Activated CD8-positive, alpha-beta memory T cell treated with anti-CD3 and anti-CD28 coated beads, Interleukin-2, amount 10 ng/mL, durations not matched to agents 7 days and 5 days (primary cell): ENCODE results near the gene GRIN1. TPM values are rescaled to one million over a fixed set of nuclear protein-coding genes. Genes with fewer than 3 reads are reported as not detected.
A peak's percentile ranks its signal among the peaks of the same experiment; 100 is the strongest.
"Not testable (repeated sequence)": the region's sequence is repeated elsewhere in the genome, so short reads cannot be mapped to it uniquely, and the experiment has no call there.

Experiments
- ATAC-seq: fragments of 150-1000 bp; cut with Tn5 transposase; one replicate; pipeline ENCODE4 v1.10.0; 2021; ENCODE audit warnings: moderate library complexity
- CTCF ChIA-PET: fragments of 350-600 bp; sonication (Branson Sonifier 250); formaldehyde crosslinking; loops from one replicate; lab custom pipeline; 2021; ENCODE audit warnings: antibody characterized with exemption; lab: Charles Lee
- DNase-seq: peaks from one replicate; pipeline ENCODE4 v3.0.0-alpha.2; 2020
- H3K27ac Mint-ChIP-seq: one replicate; pipeline ENCODE4 v1.8.0; 2021; ENCODE audit warnings: mild to moderate bottlenecking, mixed read lengths
- H3K27me3 Mint-ChIP-seq: one replicate; pipeline ENCODE4 v1.8.0; 2021; ENCODE audit warnings: mixed read lengths
- H3K36me3 Mint-ChIP-seq: one replicate; pipeline ENCODE4 v1.8.0; 2021; ENCODE audit warnings: mild to moderate bottlenecking, mixed read lengths
- H3K4me1 Mint-ChIP-seq: one replicate; pipeline ENCODE4 v1.8.0; 2021; ENCODE audit warnings: mixed read lengths
- H3K4me3 Mint-ChIP-seq: one replicate; pipeline ENCODE4 v1.8.0; 2021; ENCODE audit warnings: mild to moderate bottlenecking, moderate library complexity, mixed read lengths
- H3K9me3 Mint-ChIP-seq: one replicate; pipeline ENCODE4 v1.8.0; 2022; ENCODE audit warnings: low read depth, mixed read lengths
- total RNA-seq, 2 experiments: library from RNA; stranded (reverse); gene quantifications; one replicate each; pipeline ENCODE4 v1.2.3, GENCODE V29; 2021

Gene GRIN1
- total RNA-seq, 2 experiments from 2014 or later: not detected

GRCh38 chr9:137115394-137116026, 23.4 kb upstream of the GRIN1 start:
- ATAC-seq (no peak), DNase-seq (no peak)
- Mint-ChIP-seq H3K27ac (no peak overlapping the region), H3K4me3 (no peak overlapping the region), H3K9me3 (no peaks in the 10 kb centered on the region), H3K36me3 (peaks cover 2% of the 10 kb centered on the region), H3K27me3 (no peaks in the 10 kb centered on the region), H3K4me1 (peaks cover 10% of the 10 kb centered on the region)
- CTCF ChIA-PET: interaction anchor here (0.8 to 10.6 kb wide), 12 partner anchors 11 to 122 kb away, joined by 3 to 91 read pairs (median 4); partner anchors contain the start of genes CYSRT1, MAN1B1, RNF224 and SAPCD2

- Mint-ChIP-seq H3K27ac (no peak overlapping the region), H3K4me1 (peaks cover 10% of the 10 kb centered on the region), H3K4me3 (no peak overlapping the region), H3K9me3 (no peaks in the 10 kb centered on the region), H3K27me3 (no peaks in the 10 kb centered on the region), H3K36me3 (no peaks in the 10 kb centered on the region)
- CTCF ChIA-PET: interaction anchor here (1.2 to 10.6 kb wide), 4 partner anchors 19 to 121 kb away, joined by 3 to 91 read pairs (median 28); partner anchors contain the start of gene RNF224
- ATAC-seq (no peak), DNase-seq (no peak)
Observed at GRCh38 chr9:137116027-137116507, 22.9 kb upstream of the GRIN1 start.

- Mint-ChIP-seq H3K27me3 (no peaks in the 10 kb centered on the region), H3K9me3 (no peaks in the 10 kb centered on the region), H3K4me3 (no peak overlapping the region), H3K27ac (no peak overlapping the region), H3K36me3 (no peaks in the 10 kb centered on the region), H3K4me1 (peaks cover 10% of the 10 kb centered on the region)
- ATAC-seq (no peak), DNase-seq (no peak)
- CTCF ChIA-PET: interaction anchor here (5.0 to 10.6 kb wide), 2 partner anchors 111 to 120 kb away, joined by 34 to 91 read pairs; partner anchors contain the start of gene RNF224
Observed at GRCh38 chr9:137116728-137117127, 22.2 kb upstream of the GRIN1 start.

GRCh38 chr9:137117269-137117731, 21.7 kb upstream of the GRIN1 start:
- ATAC-seq: no peak
- no peak for DNase-seq
- Mint-ChIP-seq H3K27ac (no peak overlapping the region), H3K36me3 (no peaks in the 10 kb centered on the region), H3K9me3 (no peaks in the 10 kb centered on the region), H3K27me3 (no peaks in the 10 kb centered on the region), H3K4me3 (no peak overlapping the region), H3K4me1 (peaks cover 10% of the 10 kb centered on the region)
- CTCF ChIA-PET: interaction anchor here (1.0 to 10.6 kb wide), 6 partner anchors 13 to 120 kb away, joined by 3 to 91 read pairs (median 6); partner anchors contain the start of gene RNF224

- ATAC-seq: not testable (repeated sequence)
Observed at GRCh38 chr9:137118092-137118603, 20.8 kb upstream of the GRIN1 start.

GRCh38 chr9:137121927-137122795, 16.8 kb upstream of the GRIN1 start:
- not testable (repeated sequence) for H3K9me3 Mint-ChIP-seq, DNase-seq, ATAC-seq, H3K27me3 Mint-ChIP-seq, H3K27ac Mint-ChIP-seq, H3K4me3 Mint-ChIP-seq, H3K36me3 Mint-ChIP-seq
- CTCF ChIA-PET: interaction anchor here (0.7 to 10.6 kb wide), 6 partner anchors 26 to 167 kb away, joined by 3 to 91 read pairs (median 5); partner anchors contain the start of genes CYSRT1, NPDC1 and RNF224
- peaks cover 13% of the 10 kb centered on the region for H3K4me1 Mint-ChIP-seq

More at GRCh38 chr9:137118092-137118603, 20.8 kb upstream of the GRIN1 start:
- H3K27me3 Mint-ChIP-seq, H3K36me3 Mint-ChIP-seq, DNase-seq, H3K9me3 Mint-ChIP-seq, H3K27ac Mint-ChIP-seq, H3K4me1 Mint-ChIP-seq, H3K4me3 Mint-ChIP-seq: not testable (repeated sequence)
- CTCF ChIA-PET: interaction anchor here (0.7 to 10.6 kb wide), 13 partner anchors 9 to 419 kb away, joined by 3 to 91 read pairs (median 5); partner anchors contain the start of genes CYSRT1, RNF224 and SSNA1

- peaks cover 20% of the 10 kb centered on the region for H3K4me1 Mint-ChIP-seq
- not testable (repeated sequence) for H3K27me3 Mint-ChIP-seq, H3K27ac Mint-ChIP-seq, ATAC-seq, H3K36me3 Mint-ChIP-seq, DNase-seq, H3K4me3 Mint-ChIP-seq, H3K9me3 Mint-ChIP-seq
- CTCF ChIA-PET: interaction anchor here (0.6 to 10.6 kb wide), 9 partner anchors 27 to 168 kb away, joined by 3 to 91 read pairs (median 4); partner anchors contain the start of genes ANAPC2, CYSRT1, NPDC1 and RNF224
Observed at GRCh38 chr9:137122796-137123467, 16.0 kb upstream of the GRIN1 start.

GRCh38 chr9:137123468-137123837, 15.5 kb upstream of the GRIN1 start:
- DNase-seq: no peak
- Mint-ChIP-seq H3K36me3 (peaks cover 2% of the 10 kb centered on the region), H3K9me3 (no peaks in the 10 kb centered on the region), H3K27me3 (no peaks in the 10 kb centered on the region), H3K27ac (no peak overlapping the region), H3K4me1 (peaks cover 25% of the 10 kb centered on the region), H3K4me3 (no peak overlapping the region)
- ATAC-seq: no peak
- CTCF ChIA-PET: interaction anchor here (0.6 to 10.6 kb wide), 8 partner anchors 26 to 114 kb away, joined by 3 to 91 read pairs (median 3); partner anchors contain the start of genes ANAPC2, CYSRT1, RNF224 and SSNA1

GRCh38 chr9:137123952-137124462, 14.9 kb upstream of the GRIN1 start:
- not testable (repeated sequence) for H3K9me3 Mint-ChIP-seq, H3K4me3 Mint-ChIP-seq, ATAC-seq, H3K27me3 Mint-ChIP-seq, DNase-seq, H3K27ac Mint-ChIP-seq, H3K36me3 Mint-ChIP-seq
- CTCF ChIA-PET: interaction anchor here (0.6 to 10.6 kb wide), 6 partner anchors 25 to 113 kb away, joined by 3 to 91 read pairs (median 4); partner anchors contain the start of genes ANAPC2, CYSRT1, RNF224 and SSNA1
- peaks cover 30% of the 10 kb centered on the region for H3K4me1 Mint-ChIP-seq

GRCh38 chr9:137126786-137127185, 12.2 kb upstream of the GRIN1 start:
- Mint-ChIP-seq H3K27me3 (no peaks in the 10 kb centered on the region), H3K4me3 (peak overlapping the region; percentile 83), H3K27ac (peak overlapping the region; percentile 92), H3K9me3 (no peaks in the 10 kb centered on the region), H3K36me3 (peaks cover 5% of the 10 kb centered on the region), H3K4me1 (peaks cover 30% of the 10 kb centered on the region)
- CTCF ChIA-PET: interaction anchor here (0.7 to 6.6 kb wide), 14 partner anchors 8 to 175 kb away, joined by 3 to 32 read pairs (median 4); partner anchors contain the start of genes ANAPC2, DPP7, MAN1B1 and NRARP
- DNase-seq: no peak
- ATAC-seq: no peak

- H3K4me1 Mint-ChIP-seq: peaks cover 30% of the 10 kb centered on the region
- ATAC-seq: no peak
- H3K27ac Mint-ChIP-seq: peak overlapping the region; percentile 92
- CTCF ChIA-PET: interaction anchor here (0.7 to 6.6 kb wide), 16 partner anchors 9 to 174 kb away, joined by 3 to 32 read pairs (median 4); partner anchors contain the start of genes ANAPC2, DPP7, MAN1B1 and NRARP
- DNase-seq: peak; percentile 69
- H3K4me3 Mint-ChIP-seq: peak overlapping the region; percentile 83
- peaks cover 5% of the 10 kb centered on the region for H3K36me3 Mint-ChIP-seq
- H3K9me3 Mint-ChIP-seq: no peaks in the 10 kb centered on the region
- no peaks in the 10 kb centered on the region for H3K27me3 Mint-ChIP-seq
Observed at GRCh38 chr9:137127301-137128157, 11.4 kb upstream of the GRIN1 start.
